ENCODE measurements around the gene ESPL1. TPM values are rescaled to one million over a fixed set of nuclear protein-coding genes. Genes with fewer than 3 reads are reported as not detected.
A peak's percentile ranks its signal among the peaks of the same experiment; 100 is the strongest.

ESPL1 gene
- total RNA-seq, 1 experiment from 2014 or later: 54.6 TPM

GRCh38 chr12:53286448-53286847 is 18.3 kb downstream of the ESPL1 start:
- ATAC-seq (no peak), DNase-seq (ENCODE audit: low read depth, low spot score) (no peak)
- Histone ChIP-seq H3K36me3 (ENCODE audit: control insufficient read depth, insufficient read depth, low read length) (peaks cover 20% of the 10 kb centered on the region), H3K4me1 (ENCODE audit: control insufficient read depth, insufficient read depth, low read length) (no peaks in the 10 kb centered on the region), H3K27ac (ENCODE audit: low read length) (no peak overlapping the region), H3K4me3 (ENCODE audit: low read depth in 2 of 2, low read length in 2 of 2) (no peak overlapping the region), H3K27me3 (ENCODE audit: control insufficient read depth, insufficient read depth, low read length) (no peaks in the 10 kb centered on the region), H3K9me3 (ENCODE audit: control insufficient read depth, insufficient read depth, low read depth, low read length) (no peaks in the 10 kb centered on the region)
- TF ChIP-seq CTCF (IDR thresholded peaks at IDR 0.05) (no peak), REST (IDR thresholded peaks at IDR 0.05; ENCODE audit: insufficient read depth in 1 of 2, low read depth in 2 of 2, low read length in 1 of 2) (no peak), SIN3A (IDR thresholded peaks at IDR 0.05; ENCODE audit: borderline replicate concordance, insufficient read depth, low read depth, low read length) (no peak), POLR2AphosphoS5 (IDR thresholded peaks at IDR 0.05; ENCODE audit: low read depth, low read length) (no peak), TCF7L2 (IDR thresholded peaks at IDR 0.05; ENCODE audit: low read depth, low read length) (no peak)
- POLR2A ChIA-PET: no interaction called here
- in situ Hi-C loops (cut with HindIII; ENCODE audit: low pct_unique_long_range_greater_than_20kb, low sequenced_read_pairs) (no loop called here), intact Hi-C loops (cut with micrococcal nuclease; ENCODE audit: unreplicated experiment) (no loop called here)
- no TSS peak for BruUV-seq (replicated peaks)
- CTCF ChIA-PET: interaction anchor here (0.6 kb wide), 1 partner anchor 65 kb away, joined by 3 read pairs; no protein-coding TSS in a partner anchor

- peak; percentile 86 for ATAC-seq
- intact Hi-C loops (cut with micrococcal nuclease; ENCODE audit: unreplicated experiment): loop anchor here (1.0 kb wide), 1 partner anchor 74 kb away; no protein-coding TSS in a partner anchor
- in situ Hi-C loops (cut with HindIII; ENCODE audit: low pct_unique_long_range_greater_than_20kb, low sequenced_read_pairs): no loop called here
- ChIA-PET CTCF (interaction anchor here (0.5 to 1.3 kb wide), 3 partner anchors 68 to 147 kb away, joined by 3 to 8 read pairs (median 4); no protein-coding TSS in a partner anchor), POLR2A (interaction anchor here (1.1 kb wide), 1 partner anchor 129 kb away, joined by 3 read pairs; no protein-coding TSS in a partner anchor)
- TF ChIP-seq CTCF (IDR thresholded peaks at IDR 0.05): peak; percentile 87; the same call in 1 of the 2 replicates
- TF ChIP-seq TCF7L2 (IDR thresholded peaks at IDR 0.05; ENCODE audit: low read depth, low read length): no peak
- TF ChIP-seq SIN3A (IDR thresholded peaks at IDR 0.05; ENCODE audit: borderline replicate concordance, insufficient read depth, low read depth, low read length): no peak
- H3K4me1 ChIP-seq (ENCODE audit: control insufficient read depth, insufficient read depth, low read length): no peaks in the 10 kb centered on the region
- H3K4me3 ChIP-seq (ENCODE audit: low read depth in 2 of 2, low read length in 2 of 2): no peak overlapping the region
- no peak overlapping the region for H3K27ac ChIP-seq (ENCODE audit: low read length)
- peaks cover 18% of the 10 kb centered on the region for H3K36me3 ChIP-seq (ENCODE audit: control insufficient read depth, insufficient read depth, low read length)
- peak; percentile 63 for DNase-seq (ENCODE audit: low read depth, low spot score)
- no peaks in the 10 kb centered on the region for H3K27me3 ChIP-seq (ENCODE audit: control insufficient read depth, insufficient read depth, low read length)
- no TSS peak for BruUV-seq (replicated peaks)
- no peaks in the 10 kb centered on the region for H3K9me3 ChIP-seq (ENCODE audit: control insufficient read depth, insufficient read depth, low read depth, low read length)
Measured at GRCh38 chr12:53287741-53288216, 19.7 kb downstream of the ESPL1 start.

Data from Panc1 (cell line).